Osteoblast (primary cell): Measurements from ENCODE around the gene PARVA. TPM values are rescaled to one million over a fixed set of nuclear protein-coding genes. Genes with fewer than 3 reads are reported as not detected.

Source experiments
- DNase-seq: peaks from one replicate; pipeline ENCODE4 v3.0.0; 2011; ENCODE audit warnings: low spot score, mixed read lengths; ENCODE audit not compliant: insufficient read length; ENCODE audit errors: missing footprints
- H2AFZ ChIP-seq: 2 replicates; pipeline ENCODE4 v1.6.0; 2011; ENCODE audit warnings: mild to moderate bottlenecking, low read length
- H3K27ac ChIP-seq: 2 replicates; pipeline ENCODE4 v1.5.1; 2011; ENCODE audit warnings: mild to moderate bottlenecking, low read depth, low read length, moderate library complexity
- H3K27me3 ChIP-seq: 2 replicates; pipeline ENCODE4 v1.6.0; 2012; ENCODE audit warnings: mild to moderate bottlenecking, control low read depth, inconsistent platforms, low read length, moderate library complexity; ENCODE audit not compliant: insufficient read depth
- H3K36me3 ChIP-seq: 2 replicates; pipeline ENCODE4 v1.5.1; 2011; ENCODE audit warnings: mild to moderate bottlenecking, low read length, control low read depth, moderate library complexity; ENCODE audit not compliant: insufficient read depth
- H3K4me1 ChIP-seq: 2 replicates; pipeline ENCODE4 v1.5.1; 2011; ENCODE audit warnings: mild to moderate bottlenecking, low read length, control low read depth, moderate library complexity; ENCODE audit not compliant: insufficient read depth
- H3K4me2 ChIP-seq: 2 replicates; pipeline ENCODE4 v1.6.0; 2011; ENCODE audit warnings: mild to moderate bottlenecking, low read length; ENCODE audit not compliant: insufficient read depth
- H3K4me3 ChIP-seq: fragments of 200-600 bp; sonication (generic); 3 replicates; pipeline ENCODE4 v1.5.1; 2012; ENCODE audit warnings: mild to moderate bottlenecking, low read length, inconsistent platforms; ENCODE audit not compliant: insufficient read depth
- H3K79me2 ChIP-seq: 2 replicates; pipeline ENCODE4 v1.6.0; 2012; ENCODE audit warnings: mild to moderate bottlenecking, low read length, control low read depth, inconsistent platforms; ENCODE audit not compliant: insufficient read depth
- H3K9me3 ChIP-seq: 2 replicates; pipeline ENCODE4 v1.5.1; 2011; ENCODE audit warnings: low read depth, low read length, control low read depth
- H4K20me1 ChIP-seq: 2 replicates; pipeline ENCODE4 v1.6.0; 2012; ENCODE audit warnings: mild to moderate bottlenecking, low read length, control low read depth; ENCODE audit not compliant: insufficient read depth
- CTCF ChIP-seq: IDR thresholded peaks from 2 replicates; pipeline ENCODE4 v1.5.1; 2011; ENCODE audit warnings: mild to moderate bottlenecking, low read depth, low read length, moderate library complexity; ENCODE audit errors: extremely low read depth
- total RNA-seq: library from RNA; depleted of rRNA; stranded (reverse); fragments of >200 nt; gene quantifications from 2 replicates; pipeline ENCODE4 v1.2.3, GENCODE V29; 2012

PARVA gene
- total RNA-seq, 1 donor: 74.9 TPM

DNA sequence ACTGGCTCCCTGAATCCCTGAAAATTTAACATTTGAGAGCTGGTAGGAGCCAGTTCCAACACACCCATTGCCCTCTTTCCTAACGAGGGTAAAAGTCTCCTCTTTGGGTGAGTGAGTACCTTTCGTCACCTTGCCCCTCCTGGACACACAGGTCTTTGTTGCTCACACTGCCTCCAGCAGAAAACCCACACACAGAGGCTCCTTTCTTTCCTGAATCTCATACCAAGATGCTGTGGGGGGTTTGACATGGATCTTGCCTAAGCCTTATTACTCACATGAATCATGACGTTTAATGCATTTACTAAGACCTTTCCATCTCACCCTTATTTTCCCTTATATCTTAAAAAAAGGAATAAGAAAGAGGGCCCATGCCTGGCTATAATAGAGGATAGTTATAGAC lies 53.0 kb downstream of the PARVA start:
- Histone ChIP-seq H3K27me3 (no peaks in the 10 kb centered on the region), H4K20me1 (peaks cover 33% of the 10 kb centered on the region), H3K4me1 (peaks cover 43% of the 10 kb centered on the region), H3K36me3 (no peaks in the 10 kb centered on the region), H2AFZ (peak overlapping the region; percentile 61), H3K4me2 (peak overlapping the region; percentile 76), H3K27ac (peak overlapping the region; percentile 92), H3K9me3 (no peaks in the 10 kb centered on the region), H3K79me2 (peaks cover 95% of the 10 kb centered on the region), H3K4me3 (peak overlapping the region; percentile 45)
- DNase-seq: no peak
- no peak for TF ChIP-seq CTCF

- TF ChIP-seq CTCF: no peak
- Histone ChIP-seq H3K4me3 (peak overlapping the region; percentile 45), H3K79me2 (peaks cover 94% of the 10 kb centered on the region), H3K27ac (peak overlapping the region; percentile 92), H3K9me3 (no peaks in the 10 kb centered on the region), H3K27me3 (no peaks in the 10 kb centered on the region), H3K36me3 (peaks cover under 1% of the 10 kb centered on the region), H3K4me1 (peaks cover 44% of the 10 kb centered on the region), H4K20me1 (peaks cover 28% of the 10 kb centered on the region), H3K4me2 (peak overlapping the region; percentile 76), H2AFZ (peak overlapping the region; percentile 61)
- DNase-seq: peak; percentile 83
These were observed 53.7 kb downstream of the PARVA start for GRCh38 chr11:12430954-12431595.

DNA sequence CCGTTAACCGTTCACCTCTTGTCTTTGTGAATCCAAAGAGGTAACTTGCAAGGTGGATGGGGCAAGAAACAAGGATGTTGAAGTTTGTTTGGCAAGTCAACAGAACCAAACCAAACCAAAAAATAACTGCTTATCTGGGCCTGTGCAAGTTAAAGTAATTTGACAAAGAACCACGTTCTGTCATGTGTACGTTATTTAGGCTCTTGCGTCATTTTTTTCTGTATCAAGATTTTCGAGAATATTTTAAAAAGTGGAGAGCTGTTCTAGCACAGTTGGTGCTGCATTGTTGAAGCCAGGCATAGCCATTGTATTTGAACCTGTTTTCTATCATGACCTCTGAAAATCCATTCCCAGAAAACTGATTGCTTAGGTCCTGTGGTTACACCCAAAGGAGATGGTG lies 55.1 kb downstream of the PARVA start:
- no peak for DNase-seq
- H4K20me1 ChIP-seq: peaks cover 32% of the 10 kb centered on the region
- H3K4me2 ChIP-seq: no peak overlapping the region
- no peak overlapping the region for H2AFZ ChIP-seq
- H3K27me3 ChIP-seq: no peaks in the 10 kb centered on the region
- H3K79me2 ChIP-seq: peaks cover 94% of the 10 kb centered on the region
- H3K27ac ChIP-seq: peak overlapping the region; percentile 65
- peaks cover 44% of the 10 kb centered on the region for H3K4me1 ChIP-seq
- H3K36me3 ChIP-seq: peaks cover 10% of the 10 kb centered on the region
- no peaks in the 10 kb centered on the region for H3K9me3 ChIP-seq
- TF ChIP-seq CTCF: no peak
- H3K4me3 ChIP-seq: no peak overlapping the region

DNA sequence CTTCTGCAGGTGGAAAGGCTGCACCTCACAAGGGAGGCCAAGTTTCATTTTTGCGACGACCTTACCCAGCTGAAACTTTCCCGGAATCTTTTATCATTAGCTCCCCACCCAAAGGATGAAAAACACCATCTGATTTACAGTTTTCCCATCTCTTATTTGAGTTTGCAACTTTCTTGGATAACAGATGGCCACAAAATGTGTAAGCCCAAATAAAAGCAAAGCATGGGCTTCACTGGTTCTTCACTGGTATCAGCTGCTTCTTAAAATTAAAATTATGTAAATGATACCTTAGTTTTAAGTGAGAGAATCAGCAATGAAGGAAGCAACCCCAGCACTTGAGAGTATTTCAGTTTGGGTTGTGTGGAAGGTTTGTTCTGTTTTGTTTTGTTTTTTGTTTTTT lies 55.8 kb downstream of the PARVA start:
- Histone ChIP-seq H3K4me2 (peak overlapping the region; percentile 37), H3K36me3 (peaks cover 10% of the 10 kb centered on the region), H4K20me1 (peaks cover 34% of the 10 kb centered on the region), H3K79me2 (peaks cover 91% of the 10 kb centered on the region), H3K27ac (peak overlapping the region; percentile 65), H3K27me3 (no peaks in the 10 kb centered on the region), H3K9me3 (no peaks in the 10 kb centered on the region), H2AFZ (no peak overlapping the region), H3K4me1 (peaks cover 44% of the 10 kb centered on the region), H3K4me3 (no peak overlapping the region)
- DNase-seq: no peak
- TF ChIP-seq CTCF: no peak
